Thoracic aorta (tissue), 2 donors: ENCODE data around the gene REEP5. TPM values are rescaled to one million over a fixed set of nuclear protein-coding genes. Genes with fewer than 3 reads are reported as not detected.

Experiments used
- ATAC-seq: fragments of 150-250 bp; one replicate; pipeline ENCODE4 v1.8.0; 2017; ENCODE audit warnings: low read depth; ENCODE audit not compliant: insufficient number of reproducible peaks, low FRiP score
- DNase-seq: peaks from one replicate; pipeline ENCODE4 v3.0.0-alpha.2; 2020; ENCODE audit warnings: low spot score
- H3K27ac ChIP-seq, 2 donors: fragments of 200-600 bp; sonication (generic); 1 replicate in 1 of 2; 2 replicates in 1 of 2; pipeline ENCODE4 v1.5.1; 2016; ENCODE audit warnings: mild to moderate bottlenecking in 2 of 2, moderate library complexity in 2 of 2
- H3K27me3 ChIP-seq: fragments of 200-600 bp; sonication (generic); replicated peaks from 2 replicates; pipeline ENCODE4 v1.6.0; 2016; ENCODE audit warnings: mild to moderate bottlenecking; ENCODE audit not compliant: insufficient read depth
- H3K36me3 ChIP-seq: fragments of 200-600 bp; sonication (generic); one replicate; pipeline ENCODE4 v1.5.1; 2016
- H3K4me1 ChIP-seq, 2 donors: fragments of 200-600 bp; sonication (generic); 1 replicate in 1 of 2; 2 replicates in 1 of 2; pipeline versions ENCODE4 v1.5.1 to v1.6.0; 2016; ENCODE audit warnings: low read depth in 2 of 2, mild to moderate bottlenecking in 1 of 2; ENCODE audit not compliant: control insufficient read depth in 1 of 2
- H3K4me3 ChIP-seq: fragments of 200-600 bp; sonication (generic); 2 replicates; pipeline ENCODE4 v1.5.1; 2016; ENCODE audit warnings: mild to moderate bottlenecking
- H3K9me3 ChIP-seq: fragments of 200-600 bp; sonication (generic); 2 replicates; pipeline ENCODE4 v1.5.1; 2016
- total RNA-seq, 2 donors: library from RNA; depleted of rRNA; stranded (reverse); fragments of >200 nt; gene quantifications; one replicate each; pipeline versions ENCODE4 v1.1.0 to v1.2.3, GENCODE V29; 2016
- TF ChIP-seq, protein P1 (sequence below): fragments of 200-600 bp; sonication (generic); IDR thresholded peaks from one replicate; pipeline ENCODE4 v1.5.1; 2019; ENCODE audit warnings: antibody characterized with exemption

The REEP5 gene
- total RNA-seq, 2 donors from 2014 or later: 80.4 to 110 TPM

DNA sequence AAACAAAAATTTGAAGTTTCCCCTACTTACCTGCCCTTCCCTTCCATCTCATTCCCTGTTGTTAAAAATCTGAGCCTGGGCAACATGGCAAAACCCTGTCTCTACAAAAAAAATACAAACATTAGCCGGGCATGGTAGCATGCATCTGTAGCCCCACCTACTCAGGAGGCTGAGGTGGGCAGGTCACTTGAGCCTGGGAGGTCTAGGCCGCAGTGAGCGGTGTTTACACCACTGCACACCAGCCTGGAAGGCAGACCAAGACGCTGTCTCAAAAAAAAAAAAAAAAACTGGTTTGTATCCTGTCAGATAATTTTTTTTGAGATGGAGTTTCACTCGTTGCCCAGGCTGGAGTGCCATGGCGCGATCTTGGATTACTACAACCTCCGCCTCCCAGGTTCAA is 16.3 kb upstream of the REEP5 start:
- H3K4me1 ChIP-seq: peaks cover 0 to 4% of the 10 kb centered on the region in 2 donors
- H3K36me3 ChIP-seq: no peaks in the 10 kb centered on the region
- no peak overlapping the region for H3K4me3 ChIP-seq
- H3K9me3 ChIP-seq: no peaks in the 10 kb centered on the region
- DNase-seq (no peak), ATAC-seq (no peak)
- TF ChIP-seq, protein P1, sequence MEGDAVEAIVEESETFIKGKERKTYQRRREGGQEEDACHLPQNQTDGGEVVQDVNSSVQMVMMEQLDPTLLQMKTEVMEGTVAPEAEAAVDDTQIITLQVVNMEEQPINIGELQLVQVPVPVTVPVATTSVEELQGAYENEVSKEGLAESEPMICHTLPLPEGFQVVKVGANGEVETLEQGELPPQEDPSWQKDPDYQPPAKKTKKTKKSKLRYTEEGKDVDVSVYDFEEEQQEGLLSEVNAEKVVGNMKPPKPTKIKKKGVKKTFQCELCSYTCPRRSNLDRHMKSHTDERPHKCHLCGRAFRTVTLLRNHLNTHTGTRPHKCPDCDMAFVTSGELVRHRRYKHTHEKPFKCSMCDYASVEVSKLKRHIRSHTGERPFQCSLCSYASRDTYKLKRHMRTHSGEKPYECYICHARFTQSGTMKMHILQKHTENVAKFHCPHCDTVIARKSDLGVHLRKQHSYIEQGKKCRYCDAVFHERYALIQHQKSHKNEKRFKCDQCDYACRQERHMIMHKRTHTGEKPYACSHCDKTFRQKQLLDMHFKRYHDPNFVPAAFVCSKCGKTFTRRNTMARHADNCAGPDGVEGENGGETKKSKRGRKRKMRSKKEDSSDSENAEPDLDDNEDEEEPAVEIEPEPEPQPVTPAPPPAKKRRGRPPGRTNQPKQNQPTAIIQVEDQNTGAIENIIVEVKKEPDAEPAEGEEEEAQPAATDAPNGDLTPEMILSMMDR: no peak
- no peaks in the 10 kb centered on the region for H3K27me3 ChIP-seq
- no peak overlapping the region for H3K27ac ChIP-seq

DNA sequence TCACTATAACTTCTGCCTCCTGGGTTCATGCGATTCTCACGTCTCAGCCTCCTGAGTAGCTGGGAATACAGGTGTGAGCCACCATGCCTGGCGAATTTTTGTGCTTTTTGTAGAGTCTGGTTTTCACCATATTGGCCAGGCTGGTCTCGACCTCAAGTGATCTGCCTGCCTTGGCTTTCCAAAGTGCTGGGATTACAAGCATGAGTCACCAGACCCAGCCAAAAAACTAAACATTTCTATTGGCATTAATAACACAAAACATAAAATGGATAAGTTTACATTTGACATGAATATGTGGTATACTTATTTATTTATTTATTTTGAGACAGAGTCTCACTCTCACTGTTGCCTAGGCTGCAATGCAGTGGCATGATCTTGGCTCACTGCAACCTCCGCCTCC is 13.6 kb upstream of the REEP5 start:
- TF ChIP-seq, protein P1: no peak

GRCh38 chr5:112934366-112934663 is 12.3 kb upstream of the REEP5 start:
- Histone ChIP-seq H3K27ac (no peak overlapping the region), H3K4me3 (no peak overlapping the region), H3K4me1 (peaks cover 0 to 4% of the 10 kb centered on the region in 2 donors), H3K36me3 (no peaks in the 10 kb centered on the region), H3K27me3 (no peaks in the 10 kb centered on the region), H3K9me3 (no peaks in the 10 kb centered on the region)
- DNase-seq (no peak), ATAC-seq (no peak)
- TF ChIP-seq, protein P1: no peak

More for the DNA sequence above, 13.6 kb upstream of the REEP5 start:
- no peak for DNase-seq
- no peak overlapping the region for H3K4me3 ChIP-seq
- H3K4me1 ChIP-seq: peaks cover 0 to 4% of the 10 kb centered on the region in 2 donors
- ATAC-seq: no peak
- no peaks in the 10 kb centered on the region for H3K27me3 ChIP-seq
- H3K27ac ChIP-seq: no peak overlapping the region
- no peaks in the 10 kb centered on the region for H3K9me3 ChIP-seq
- H3K36me3 ChIP-seq: no peaks in the 10 kb centered on the region

DNA sequence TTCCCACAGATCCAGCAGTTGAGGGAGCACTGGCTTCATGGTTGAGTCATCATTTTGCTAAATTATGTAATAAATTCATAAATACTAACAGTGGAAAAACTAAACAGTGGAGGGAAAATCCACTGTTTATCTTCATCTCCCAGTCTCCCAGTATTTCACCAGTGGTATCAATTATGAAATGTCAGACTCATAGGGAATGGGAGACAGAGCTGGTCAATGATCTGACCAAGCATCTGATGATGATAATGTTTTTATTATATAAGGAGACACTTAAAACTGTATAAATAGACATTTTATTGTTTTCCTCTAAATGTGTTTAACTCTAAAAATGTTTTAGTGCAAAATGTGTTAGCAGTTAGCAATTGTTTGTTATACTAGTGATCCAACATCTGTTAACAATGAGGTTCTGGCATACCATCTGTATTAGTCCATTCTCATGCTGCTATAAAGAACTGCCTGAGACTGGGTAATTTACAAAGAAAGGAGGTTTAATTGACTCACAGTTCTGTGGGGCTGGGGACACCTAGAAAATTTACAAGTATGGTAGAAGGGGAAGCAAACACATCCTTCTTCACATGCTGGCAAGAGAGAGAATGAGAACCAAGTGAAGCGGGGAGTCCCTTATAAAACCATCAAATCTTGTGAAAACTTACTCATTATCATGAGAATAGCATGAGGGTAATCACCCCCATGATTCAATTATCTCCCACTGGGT is 11.8 kb upstream of the REEP5 start:
- Histone ChIP-seq H3K9me3 (no peaks in the 10 kb centered on the region), H3K4me1 (peaks cover 0 to 4% of the 10 kb centered on the region in 2 donors), H3K36me3 (no peaks in the 10 kb centered on the region), H3K27ac (no peak overlapping the region), H3K27me3 (no peaks in the 10 kb centered on the region), H3K4me3 (no peak overlapping the region)
- TF ChIP-seq, protein P1: no peak
- no peak for DNase-seq
- no peak for ATAC-seq

DNA sequence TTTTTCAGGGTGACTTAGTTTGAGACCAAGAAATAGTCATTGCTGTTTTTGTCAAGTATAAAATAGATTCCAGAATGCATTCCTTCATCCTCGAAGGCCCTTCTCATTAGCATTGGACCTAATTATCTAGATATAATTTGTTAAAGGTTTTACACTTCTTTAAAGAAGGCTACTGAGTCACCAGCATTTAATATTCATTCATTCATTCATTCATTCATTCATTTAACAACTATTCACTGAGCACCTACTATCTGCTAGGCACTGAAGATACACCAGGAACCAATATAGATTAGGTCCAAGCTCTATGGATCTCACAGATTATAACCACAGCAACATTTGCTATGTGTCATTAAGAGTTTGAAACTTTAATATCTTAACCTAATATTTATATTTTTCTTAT is 11.1 kb upstream of the REEP5 start:
- Histone ChIP-seq H3K4me1 (peaks cover 0 to 4% of the 10 kb centered on the region in 2 donors), H3K9me3 (no peaks in the 10 kb centered on the region), H3K27me3 (no peaks in the 10 kb centered on the region), H3K36me3 (no peaks in the 10 kb centered on the region), H3K27ac (no peak overlapping the region), H3K4me3 (no peak overlapping the region)
- TF ChIP-seq, protein P1: no peak
- ATAC-seq: no peak
- DNase-seq: no peak
